8988T (cell line): Measurements from ENCODE around the gene ACKR3.

ENCODE experiments used
- DNase-seq: peaks from one replicate; pipeline ENCODE4 v3.0.0; 2011

Gene ACKR3

DNA sequence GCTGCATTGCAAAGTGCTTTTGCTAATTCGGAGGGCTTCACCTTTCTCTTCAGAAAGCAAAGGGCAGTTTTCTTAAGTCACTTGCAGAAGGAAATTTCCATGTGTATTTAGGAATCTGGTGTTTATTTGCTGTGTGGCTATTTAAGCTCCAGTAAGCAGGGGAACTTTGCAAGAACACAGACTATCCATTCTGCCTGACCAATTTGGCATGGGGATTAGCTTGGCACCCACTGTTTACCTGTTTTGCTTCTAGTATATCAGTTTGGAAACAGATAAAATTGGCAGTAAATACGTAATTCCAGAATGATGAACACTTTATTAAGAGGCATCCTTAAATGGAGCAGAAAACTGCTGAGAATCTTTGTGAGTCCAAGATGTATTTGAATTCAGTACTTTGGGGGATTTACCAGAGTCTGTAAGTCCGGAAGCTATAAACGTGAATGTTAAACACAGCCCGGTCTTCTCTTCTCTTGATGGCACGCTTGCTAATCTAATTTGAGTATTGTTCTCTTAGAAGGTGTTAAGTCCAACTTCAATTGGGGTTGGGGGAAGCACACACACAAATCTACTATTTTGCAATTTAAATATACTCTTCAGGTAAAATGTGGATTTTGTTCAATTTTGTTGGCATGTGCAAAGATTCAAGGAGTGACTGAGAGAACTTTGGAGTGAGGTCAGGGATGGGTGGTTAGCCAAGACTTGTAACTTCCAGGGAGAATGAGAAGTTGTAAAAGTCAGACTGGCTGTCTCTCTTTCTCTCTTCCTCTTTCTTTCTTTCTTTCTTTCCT, 650 bp downstream of the ACKR3 start:
- DNase-seq: no peak

DNA sequence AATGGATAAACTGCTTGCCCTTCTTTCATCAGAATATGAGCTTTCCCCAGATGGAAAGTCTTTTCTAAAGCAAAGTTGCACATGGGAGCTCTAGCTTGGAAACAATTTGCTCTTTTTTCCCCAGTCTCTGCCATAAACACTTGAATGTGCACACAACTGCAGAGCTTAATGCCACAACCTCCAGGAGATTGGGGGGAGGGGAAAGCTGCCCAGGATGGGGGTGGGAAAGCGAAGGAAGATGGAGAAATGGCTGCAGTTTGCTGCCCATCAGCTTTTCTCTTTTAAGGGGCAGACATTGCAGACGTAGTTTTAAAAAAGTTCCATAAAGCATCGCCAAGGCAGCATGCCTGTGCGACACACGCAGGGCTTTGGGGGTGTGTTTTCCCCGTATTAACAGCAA, 1.5 kb downstream of the ACKR3 start:
- no peak for DNase-seq

DNA sequence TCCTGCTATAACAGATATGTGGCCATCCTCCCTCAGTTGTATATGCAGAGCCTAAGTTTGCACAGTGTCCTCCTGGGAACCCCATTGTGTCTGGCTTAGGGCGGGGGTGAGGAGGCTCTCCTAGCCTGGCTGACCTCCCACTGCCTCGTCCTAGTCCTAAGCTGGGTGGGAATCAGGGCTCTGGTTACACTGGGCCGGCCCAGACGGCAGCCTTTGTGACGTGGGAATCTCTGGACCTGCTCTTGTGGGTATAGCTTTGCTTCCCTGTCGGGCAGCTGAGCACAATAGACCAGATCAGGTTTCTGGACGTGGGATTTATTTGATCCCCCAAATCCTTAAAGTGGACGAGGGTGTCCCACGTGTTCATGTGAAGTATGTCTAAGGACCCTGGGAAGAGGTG, 2.9 kb downstream of the ACKR3 start:
- DNase-seq: no peak

DNA sequence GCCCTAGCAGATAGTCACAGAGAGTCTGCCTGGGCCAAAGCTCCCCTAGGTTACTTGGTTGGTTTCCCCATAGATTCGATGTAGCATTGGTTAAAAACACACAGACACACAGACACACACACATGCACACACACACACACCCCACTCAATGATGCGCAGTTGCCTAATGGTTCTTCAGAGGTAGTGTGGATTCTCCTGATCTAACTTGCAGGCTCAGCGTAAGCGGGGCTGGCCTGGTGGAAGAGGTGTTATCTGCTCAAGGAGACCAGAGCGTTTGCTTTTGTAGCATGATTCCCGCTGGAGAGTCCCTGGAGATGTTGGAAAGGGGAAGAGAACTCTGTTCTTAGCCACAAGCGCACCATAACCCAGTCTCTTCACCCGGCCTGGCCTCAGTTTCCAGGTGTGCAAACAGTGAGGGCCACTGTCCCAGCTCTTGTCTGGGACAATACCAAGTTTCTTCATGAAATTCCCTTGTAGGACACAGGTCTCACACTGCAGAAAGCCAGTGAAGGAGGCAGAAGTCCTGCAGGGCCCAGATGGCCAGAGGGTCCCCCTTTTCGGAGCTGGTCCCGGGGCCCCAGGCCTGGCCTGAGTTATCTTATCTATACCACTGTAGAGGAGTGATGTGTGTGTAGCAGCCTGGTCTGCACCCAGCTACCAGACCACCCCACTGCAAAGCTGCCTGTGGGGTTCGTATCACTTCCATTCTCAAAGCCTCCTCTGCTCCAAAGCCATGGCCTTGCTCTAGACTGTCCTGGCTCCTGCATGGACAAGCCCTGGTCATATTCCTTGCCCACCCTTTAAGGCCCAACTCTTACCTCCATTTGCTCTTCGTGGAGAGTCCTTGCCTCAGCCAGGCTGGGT, 3.7 kb downstream of the ACKR3 start:
- no peak for DNase-seq

DNA sequence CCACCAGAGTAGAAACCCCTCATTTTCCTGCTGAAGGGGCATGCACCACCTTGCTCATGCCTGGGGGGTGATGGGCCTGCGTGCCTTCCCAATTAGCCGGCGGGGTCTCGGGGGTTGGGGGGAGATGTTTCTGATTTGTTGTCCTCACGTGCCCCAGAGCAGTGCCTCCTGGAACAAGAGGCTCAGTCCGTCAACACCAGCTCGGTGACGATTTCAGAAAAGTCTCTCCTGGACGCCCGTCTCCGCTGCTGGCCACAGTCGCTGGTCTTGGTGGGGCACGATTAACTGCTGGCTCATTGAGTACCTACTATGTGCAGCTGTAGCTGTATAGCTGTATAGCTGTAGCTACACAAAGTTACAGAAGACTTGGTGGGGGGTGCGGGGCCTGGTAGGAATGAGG, 4.4 kb downstream of the ACKR3 start:
- no peak for DNase-seq

DNA sequence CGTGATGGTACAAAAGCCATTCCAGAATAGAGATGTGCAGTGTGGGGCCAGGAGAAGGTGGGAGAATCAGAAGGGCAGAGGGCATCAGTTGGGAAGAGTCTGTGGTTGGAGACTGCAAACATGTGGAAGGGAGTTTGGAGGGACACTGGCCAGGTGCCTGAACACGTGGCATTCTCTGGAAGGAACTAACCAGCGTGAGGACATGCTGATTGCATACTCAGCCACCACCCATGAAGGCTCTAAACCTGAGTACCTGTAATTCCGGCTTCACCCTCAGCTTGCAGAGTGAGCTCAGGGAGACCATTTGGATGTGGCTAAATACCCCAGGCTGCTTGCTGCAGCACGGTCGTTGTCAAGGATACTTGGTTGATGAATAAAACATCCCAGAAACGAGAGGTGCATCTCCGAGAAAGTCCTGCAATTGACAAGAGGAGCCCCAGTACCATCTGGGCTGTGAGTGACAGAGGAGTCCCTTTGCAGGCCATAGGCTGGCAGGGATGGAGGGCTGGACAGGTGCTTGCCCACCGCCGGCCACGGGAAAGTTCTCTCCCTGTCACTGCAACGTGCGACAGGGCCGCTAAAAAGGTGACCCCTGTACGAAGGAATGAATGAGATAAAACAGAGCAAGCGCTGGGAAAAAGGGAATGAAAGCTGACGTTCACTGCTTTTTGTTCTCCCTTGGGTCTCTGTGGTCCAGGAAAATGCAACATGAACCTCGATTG, 5.0 kb downstream of the ACKR3 start:
- no peak for DNase-seq

DNA sequence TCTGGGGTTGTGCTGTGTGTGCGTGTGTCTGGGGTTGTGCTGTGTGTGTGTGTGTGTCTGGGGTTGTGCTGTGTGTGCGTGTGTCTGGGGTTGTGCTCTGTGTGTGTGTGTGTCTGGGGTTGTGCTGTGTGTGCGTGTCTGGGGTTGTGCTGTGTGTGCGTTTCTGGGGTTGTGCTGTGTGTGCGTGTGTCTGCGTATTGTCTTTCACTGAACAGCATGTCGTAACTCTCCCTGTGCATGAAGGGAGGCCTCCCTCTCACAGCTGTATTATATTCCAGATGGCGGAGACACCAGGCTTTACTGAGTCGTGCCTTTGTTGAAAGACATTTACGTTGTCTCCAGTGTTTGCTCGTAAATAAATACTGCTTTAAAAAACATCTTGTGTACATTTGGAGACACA, 5.9 kb downstream of the ACKR3 start:
- no peak for DNase-seq

DNA sequence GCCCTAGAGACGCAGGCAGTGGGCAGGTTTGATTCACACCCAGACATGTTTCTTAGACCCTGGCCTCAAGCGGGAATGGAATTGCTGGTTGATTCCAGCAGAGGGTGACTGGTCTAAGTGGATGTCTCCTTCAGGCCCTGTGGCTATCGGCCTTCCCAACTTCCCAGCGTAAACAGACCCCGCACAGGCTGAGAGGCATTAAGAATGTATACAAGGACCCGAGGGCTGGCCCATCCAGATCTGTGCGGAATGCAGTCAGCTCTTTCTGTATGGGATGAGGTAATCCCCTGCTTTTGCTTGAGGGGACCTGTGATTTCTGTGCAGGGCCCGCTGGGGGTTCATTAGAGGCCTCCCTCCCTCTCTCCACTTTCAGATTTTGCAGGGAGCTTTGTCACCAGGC, 6.5 kb downstream of the ACKR3 start:
- DNase-seq: no peak

DNA sequence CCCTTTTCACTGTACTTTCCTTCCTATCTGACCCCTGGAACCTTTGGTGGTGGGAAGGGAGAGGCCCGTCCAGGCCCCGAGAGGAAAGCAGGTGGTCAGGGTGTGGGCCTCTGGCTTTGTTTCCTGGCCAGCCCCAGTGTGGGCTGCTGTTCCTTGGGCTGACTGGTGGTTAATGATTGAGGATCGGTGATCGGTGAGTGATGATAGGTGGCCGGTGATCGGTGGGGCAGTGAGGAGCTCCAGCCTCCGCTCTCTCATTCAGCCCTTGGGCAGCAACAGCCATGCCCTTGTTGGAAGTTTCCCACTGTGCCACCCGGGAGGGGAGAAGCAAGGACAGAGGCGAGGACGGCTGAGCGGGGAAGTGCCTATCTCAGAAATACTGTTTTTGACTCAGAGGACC, 7.3 kb downstream of the ACKR3 start:
- DNase-seq: no peak

DNA sequence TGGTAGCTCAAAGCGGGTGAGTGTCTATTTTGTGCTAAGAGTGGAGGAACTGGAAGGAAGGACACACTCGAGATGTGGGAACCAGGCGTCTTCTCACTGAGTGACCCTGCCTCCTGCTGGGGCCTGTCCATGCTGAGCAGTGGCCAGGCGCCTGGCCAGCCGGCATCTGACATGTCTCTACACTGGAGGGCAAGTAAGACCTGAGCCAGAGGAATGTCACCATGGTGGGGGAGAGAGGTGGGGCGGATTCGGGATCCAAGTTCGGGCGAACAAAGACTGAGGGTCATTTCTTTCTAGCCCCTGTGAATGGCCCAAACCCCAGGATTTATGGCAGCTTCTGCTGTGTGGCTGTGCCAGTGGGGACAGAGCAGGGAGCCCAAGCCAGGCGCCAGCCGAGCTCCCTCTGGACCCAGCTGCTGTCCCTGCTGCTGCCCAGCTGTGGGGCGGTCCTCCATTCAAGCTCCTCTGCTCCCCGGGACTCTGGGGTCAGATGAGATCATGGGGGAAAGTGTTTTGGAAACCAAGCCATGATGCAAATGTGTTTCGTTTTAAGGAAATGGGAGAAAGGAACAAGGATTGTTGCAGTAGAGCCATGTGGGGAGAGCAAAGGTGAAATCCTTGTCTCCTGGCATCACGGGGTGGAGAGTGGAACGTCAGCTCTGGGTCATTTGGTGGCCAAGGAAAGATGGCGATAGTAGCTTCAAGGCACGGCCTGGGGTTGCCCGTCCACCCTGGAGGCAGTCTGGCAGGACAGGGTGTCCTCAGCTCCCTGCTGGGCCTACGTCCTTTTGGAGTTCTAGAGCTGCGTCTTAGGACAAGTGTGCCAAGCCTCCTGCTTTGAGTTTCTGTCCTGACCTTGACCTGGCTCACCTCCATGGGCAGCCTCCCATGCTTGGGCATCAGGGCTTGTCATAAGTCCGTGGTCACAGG, 8.1 kb downstream of the ACKR3 start:
- no peak for DNase-seq

DNA sequence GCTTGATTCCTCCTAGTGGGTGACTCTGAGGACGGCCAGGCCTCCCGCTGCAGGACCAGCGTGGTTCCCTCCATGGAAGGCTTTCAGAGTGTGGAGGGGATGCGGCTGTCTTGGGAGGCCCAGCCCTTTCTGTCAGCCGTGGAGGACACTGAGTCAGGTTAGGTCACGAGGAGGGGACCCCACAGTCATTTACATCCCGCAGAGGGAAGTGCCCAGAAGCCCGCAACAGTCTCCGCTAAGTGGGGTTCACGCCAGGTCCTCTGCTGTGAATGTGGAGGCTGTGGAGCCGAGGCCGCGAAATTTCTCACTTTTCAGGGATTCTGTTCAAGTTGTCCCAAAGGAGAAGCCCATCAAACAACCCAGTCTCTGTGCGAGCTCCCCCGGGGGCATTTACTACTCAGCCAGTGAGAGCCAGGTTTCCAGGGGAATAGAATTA, 8.8 kb downstream of the ACKR3 start:
- no peak for DNase-seq

DNA sequence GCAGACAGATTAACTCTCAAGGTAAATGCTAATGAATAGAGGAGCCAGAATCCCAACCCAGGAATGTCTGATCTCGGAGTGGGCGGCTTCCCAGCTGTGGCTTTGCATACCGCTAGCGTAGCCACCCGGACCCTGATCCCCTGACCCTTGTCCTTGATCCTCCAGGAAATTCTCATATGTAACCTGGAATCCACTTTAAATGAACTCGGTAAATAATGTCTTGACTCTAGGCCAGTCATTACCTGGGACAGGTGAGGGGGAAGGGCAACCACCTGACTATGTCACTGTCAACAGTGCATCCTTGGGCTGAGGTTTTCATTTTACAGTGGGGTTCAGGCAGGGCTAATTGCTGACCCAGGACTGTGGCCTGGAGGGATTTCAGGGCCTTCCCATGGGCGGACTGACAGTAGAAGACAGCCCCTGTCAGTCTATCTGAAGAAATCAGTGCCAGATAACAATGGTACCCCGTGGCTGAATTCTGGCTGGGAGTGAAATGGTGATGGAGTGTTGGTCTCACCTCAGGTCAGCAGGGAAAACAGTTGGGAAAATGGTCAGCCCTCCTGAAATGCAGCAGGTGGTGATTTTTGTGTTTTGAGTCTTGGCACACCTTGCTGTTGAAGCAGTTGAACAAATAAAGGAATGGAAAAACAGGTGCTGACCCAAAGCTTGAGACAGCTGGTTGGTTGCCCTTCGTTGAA, 9.6 kb downstream of the ACKR3 start:
- DNase-seq: no peak

DNA sequence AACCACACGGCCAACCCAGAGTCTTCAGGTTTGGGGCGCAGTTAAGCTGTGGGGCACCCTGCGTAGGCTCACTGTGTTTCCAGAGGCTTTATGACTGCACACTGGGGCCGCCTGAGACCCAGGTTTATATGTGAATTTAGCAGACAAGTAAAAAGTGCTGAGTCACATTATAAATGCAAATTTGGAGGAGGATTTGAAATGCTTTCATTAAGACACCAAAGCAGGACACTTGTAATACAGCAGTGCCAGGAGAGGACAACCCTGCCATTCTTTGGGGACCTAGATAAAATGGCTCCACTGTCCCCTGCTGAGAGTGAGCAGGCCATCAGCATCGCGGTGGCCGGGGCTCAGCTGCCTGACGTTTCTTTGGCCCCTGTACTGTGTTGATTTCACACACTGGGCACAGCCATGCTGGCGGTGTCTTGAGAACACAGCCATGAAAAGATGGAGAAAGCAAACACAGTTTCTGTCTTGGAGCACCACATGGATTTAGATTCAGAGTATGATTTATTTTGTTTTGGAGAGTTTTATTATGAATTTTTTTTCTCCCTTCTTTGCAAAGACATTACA, 10.2 kb downstream of the ACKR3 start:
- no peak for DNase-seq

DNA sequence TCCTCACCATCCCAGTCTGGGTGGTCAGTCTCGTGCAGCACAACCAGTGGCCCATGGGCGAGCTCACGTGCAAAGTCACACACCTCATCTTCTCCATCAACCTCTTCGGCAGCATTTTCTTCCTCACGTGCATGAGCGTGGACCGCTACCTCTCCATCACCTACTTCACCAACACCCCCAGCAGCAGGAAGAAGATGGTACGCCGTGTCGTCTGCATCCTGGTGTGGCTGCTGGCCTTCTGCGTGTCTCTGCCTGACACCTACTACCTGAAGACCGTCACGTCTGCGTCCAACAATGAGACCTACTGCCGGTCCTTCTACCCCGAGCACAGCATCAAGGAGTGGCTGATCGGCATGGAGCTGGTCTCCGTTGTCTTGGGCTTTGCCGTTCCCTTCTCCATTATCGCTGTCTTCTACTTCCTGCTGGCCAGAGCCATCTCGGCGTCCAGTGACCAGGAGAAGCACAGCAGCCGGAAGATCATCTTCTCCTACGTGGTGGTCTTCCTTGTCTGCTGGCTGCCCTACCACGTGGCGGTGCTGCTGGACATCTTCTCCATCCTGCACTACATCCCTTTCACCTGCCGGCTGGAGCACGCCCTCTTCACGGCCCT, 11.2 kb downstream of the ACKR3 start:
- no peak for DNase-seq

DNA sequence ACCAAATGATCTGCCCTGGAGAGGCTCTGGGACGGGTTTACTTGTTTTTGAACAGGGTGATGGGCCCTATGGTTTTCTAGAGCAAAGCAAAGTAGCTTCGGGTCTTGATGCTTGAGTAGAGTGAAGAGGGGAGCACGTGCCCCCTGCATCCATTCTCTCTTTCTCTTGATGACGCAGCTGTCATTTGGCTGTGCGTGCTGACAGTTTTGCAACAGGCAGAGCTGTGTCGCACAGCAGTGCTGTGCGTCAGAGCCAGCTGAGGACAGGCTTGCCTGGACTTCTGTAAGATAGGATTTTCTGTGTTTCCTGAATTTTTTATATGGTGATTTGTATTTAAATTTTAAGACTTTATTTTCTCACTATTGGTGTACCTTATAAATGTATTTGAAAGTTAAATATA, 11.9 kb downstream of the ACKR3 start:
- DNase-seq: no peak

DNA sequence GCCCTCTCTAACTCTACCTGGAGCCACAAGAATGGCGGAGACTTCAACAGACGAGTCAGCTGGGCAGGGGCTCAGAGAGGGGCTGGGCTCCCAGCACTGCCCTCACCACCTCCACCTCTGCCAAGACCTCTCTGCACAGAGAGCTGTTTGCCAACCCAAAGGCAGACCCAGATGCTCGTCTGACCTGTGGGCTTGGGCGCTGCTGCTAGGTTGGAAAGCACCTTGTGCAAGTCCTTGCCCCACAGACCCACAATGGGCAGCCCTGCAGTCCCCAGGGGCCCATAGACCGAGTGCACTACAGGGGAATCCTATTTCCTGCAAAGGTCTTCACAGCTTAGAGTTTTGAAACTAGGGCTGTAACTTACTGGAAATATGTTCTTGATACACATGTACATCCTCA, 13.3 kb downstream of the ACKR3 start:
- DNase-seq: no peak

DNA sequence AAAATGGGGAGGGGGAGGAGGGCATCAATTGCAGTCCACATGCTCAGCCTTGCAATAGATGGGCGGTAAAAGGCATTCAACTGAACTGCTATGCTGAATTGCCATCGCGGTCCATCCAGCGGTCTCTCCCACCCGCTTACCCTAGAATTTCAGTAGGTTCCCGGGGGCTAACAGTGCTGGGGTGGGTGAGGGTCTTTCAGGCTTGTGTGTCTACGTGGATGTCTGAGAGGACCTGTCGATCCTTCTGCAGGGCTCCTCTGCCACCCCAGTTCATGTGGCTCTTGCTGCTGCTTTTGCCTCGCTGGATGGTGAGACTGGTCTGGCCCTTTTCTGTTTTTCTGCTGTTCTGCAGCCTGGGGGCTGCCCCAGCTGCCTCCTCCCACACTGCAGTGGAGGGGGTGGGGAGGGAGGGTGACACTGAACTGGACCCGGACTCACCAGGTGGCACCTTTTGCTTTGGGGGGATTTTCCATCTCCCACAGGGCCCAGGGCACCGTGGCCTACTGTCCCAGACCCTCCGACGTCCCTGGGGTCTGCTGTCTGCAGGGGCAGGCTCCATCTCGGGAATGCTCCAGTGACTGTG, 14.1 kb downstream of the ACKR3 start:
- no peak for DNase-seq

DNA sequence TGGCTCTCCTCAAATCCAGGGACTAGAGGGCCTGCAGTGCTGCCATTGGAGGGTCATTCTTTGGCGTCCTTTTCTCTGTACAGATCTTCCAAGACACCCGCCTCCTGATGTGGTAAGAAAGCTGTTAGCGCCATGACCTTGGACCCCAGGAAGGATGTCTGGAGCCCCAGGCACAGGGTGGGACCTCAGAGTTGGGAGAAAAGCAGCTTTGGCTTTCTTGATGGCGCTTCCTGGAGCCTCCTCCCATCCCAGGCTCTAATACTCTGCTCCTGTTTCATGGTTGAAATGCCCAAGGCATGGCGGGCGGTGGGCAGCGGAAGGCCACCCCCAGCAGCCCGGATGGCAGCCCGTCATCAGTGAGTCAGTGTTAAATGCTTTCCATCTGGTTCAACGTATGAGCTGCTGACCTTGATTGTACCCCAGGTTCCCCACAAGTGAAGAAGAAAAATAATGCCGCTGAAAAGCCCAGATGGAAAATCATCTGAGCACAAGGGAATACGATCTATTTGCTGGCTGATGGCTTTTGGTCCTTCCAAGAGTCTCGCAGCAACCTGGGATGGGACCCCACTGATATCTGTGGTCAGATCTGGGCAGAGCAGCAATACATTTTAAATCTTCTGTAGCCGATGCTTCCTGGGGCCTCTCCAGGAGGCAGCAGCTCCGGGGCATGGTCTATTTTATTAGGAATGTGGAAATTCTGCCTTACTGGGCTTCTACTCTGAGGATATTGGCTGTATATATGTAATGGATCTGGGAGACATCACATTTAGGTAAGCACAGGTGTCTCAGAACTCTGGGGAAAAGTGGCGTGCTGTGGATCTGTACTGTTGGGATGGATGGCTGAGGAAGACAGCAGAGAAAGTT, 15.1 kb downstream of the ACKR3 start:
- no peak for DNase-seq

DNA sequence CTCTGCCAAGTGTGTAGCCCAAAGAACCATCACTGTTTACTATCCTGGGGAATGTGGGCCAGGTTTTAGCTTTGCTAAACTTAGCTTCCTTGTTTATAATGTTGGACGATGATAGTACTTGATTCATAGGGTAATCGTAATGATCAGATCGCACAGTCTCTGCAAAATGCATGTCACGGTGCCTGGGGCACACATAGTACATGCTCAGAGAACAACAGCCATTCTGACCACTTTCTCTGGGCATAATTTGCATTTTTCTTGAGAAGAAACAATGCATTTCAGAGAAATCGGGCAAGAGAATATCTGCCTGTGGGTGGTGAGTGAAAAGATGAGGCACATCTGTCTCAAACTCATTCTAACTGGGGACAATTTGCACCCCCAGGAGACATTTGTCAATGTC, 16.3 kb downstream of the ACKR3 start:
- no peak for DNase-seq
